Measurements from ENCODE around the gene RGS14. TPM values are rescaled to one million over a fixed set of nuclear protein-coding genes. Genes with fewer than 3 reads are reported as not detected.
A peak's percentile ranks its signal among the peaks of the same experiment; 100 is the strongest.

The RGS14 gene
- total and polyA plus RNA-seq, 2 experiments from 2014 or later, result 23.5 to 37.9 TPM

- no peak for TF ChIP-seq ZNF462 (CRISPR knock-in tag; IDR thresholded peaks at IDR 0.05)
- no peak for TF ChIP-seq JUNB (IDR thresholded peaks at IDR 0.05; ENCODE audit: unreplicated experiment)
Measured at GRCh38 chr5:177336603-177337494, 20.9 kb upstream of the RGS14 start (continued).

- Histone ChIP-seq H3F3A (replicated peaks; ENCODE audit: low read depth) (no peaks in the 10 kb centered on the region), H4K20me1 (replicated peaks; ENCODE audit: insufficient read depth) (0 out of 2 replicates have a peak, but pooled peaks cover 4% of the 10 kb centered on the region), H3K79me2 (replicated peaks; ENCODE audit: insufficient read depth) (peaks cover 37% of the 10 kb centered on the region), H3K4me1 (ENCODE audit: insufficient read depth) (no peaks in the 10 kb centered on the region; the same call in 1 of the 2 replicates), H3K9me2 (ENCODE audit: insufficient read depth) (no peaks in the 10 kb centered on the region), H3K4me3 (no peak overlapping the region), H3K27me3 (ENCODE audit: insufficient read depth) (no peaks in the 10 kb centered on the region), H2AFZ (no peak overlapping the region), H3K4me2 (no peak overlapping the region), H3K36me3 (ENCODE audit: insufficient read depth) (peaks cover 5% of the 10 kb centered on the region; the same call in 1 of the 2 replicates), H3K27ac (ENCODE audit: low read depth) (no peak overlapping the region)
- Mint-ChIP-seq H3K4me1 (peaks cover 23% of the 10 kb centered on the region), H3K4me3 (no peak overlapping the region), H3K9me3 (no peaks in the 10 kb centered on the region), H3K36me3 (ENCODE audit: low read depth) (peaks cover 57% of the 10 kb centered on the region), H3K27me3 (ENCODE audit: insufficient read depth, low read depth, poor library complexity) (peaks cover 11% of the 10 kb centered on the region), H3K27ac (peak overlapping the region; percentile 43)
- DNase-seq (ENCODE audit: low spot score) (no peak), ATAC-seq (no peak)
- no peak for TF ChIP-seq CREB1 (CRISPR knock-in tag; IDR thresholded peaks at IDR 0.05; ENCODE audit: low read depth)
- no peak for TF ChIP-seq STAT1 (IDR thresholded peaks at IDR 0.05; ENCODE audit: unreplicated experiment)
- TF ChIP-seq ZNF331 (CRISPR knock-in tag; IDR thresholded peaks at IDR 0.05; ENCODE audit: low read depth), result no peak
- TF ChIP-seq CTCF (conservative IDR thresholded peaks at IDR 0.05; ENCODE audit: low read depth in 2 of 2), result no peak
Measured at GRCh38 chr5:177338251-177339106, 19.2 kb upstream of the RGS14 start.

Measured in GM23338 (cell line).